B cell (primary cell): ENCODE measurements around the gene MAN1A2. TPM values are rescaled to one million over a fixed set of nuclear protein-coding genes. Genes with fewer than 3 reads are reported as not detected.

Experiments used
- ATAC-seq: fragments of 200-7000 bp; cut with Tn5 transposase; one replicate; pipeline ENCODE4 v1.10.0; 2021; ENCODE audit warnings: low read depth, mild to moderate bottlenecking, moderate number of reproducible peaks, moderate library complexity
- CTCF ChIA-PET: fragments of 350-600 bp; sonication (Branson Sonifier 250); formaldehyde crosslinking; loops from one replicate; lab custom pipeline; 2021; ENCODE audit warnings: antibody characterized with exemption, inconsistent platforms; lab: Charles Lee
- POLR2A ChIA-PET: fragments of 350-600 bp; sonication (Branson Sonifier 250); formaldehyde crosslinking; loops from one replicate; lab custom pipeline; 2021; ENCODE audit warnings: antibody characterized with exemption; lab: Charles Lee
- DNase-seq: peaks from one replicate; pipeline ENCODE4 v3.0.0; 2013
- H2AFZ ChIP-seq: 2 replicates; pipeline ENCODE4 v1.6.1; 2012; ENCODE audit warnings: mild to moderate bottlenecking, low read depth, low read length; ENCODE audit not compliant: insufficient read depth, poor library complexity, severe bottlenecking
- H3K27ac ChIP-seq, 2 donors: 1 replicate in 1 of 2; 2 replicates in 1 of 2; pipeline ENCODE4 v1.5.1; 2012 to 2013; ENCODE audit warnings: low read length in 2 of 2, mild to moderate bottlenecking in 2 of 2, moderate library complexity in 1 of 2
- H3K27me3 ChIP-seq, 4 experiments: fragments of 200-600 bp in 1 of 4; sonication (generic) in 1 of 4; replicated peaks in 1 of 4; 1 replicate in 2 of 4; 2 replicates in 2 of 4; pipeline versions ENCODE4 v1.6.1 to v1.7.0; 2013 to 2016; ENCODE audit warnings: low read length in 3 of 4, mild to moderate bottlenecking in 2 of 4, mixed read lengths in 1 of 4, moderate library complexity in 1 of 4; ENCODE audit not compliant: insufficient read depth in 4 of 4, control insufficient read depth in 3 of 4; ENCODE audit errors: control extremely low read depth in 1 of 4
- H3K36me3 ChIP-seq, 2 experiments: replicated peaks in 1 of 2; 1 replicate in 1 of 2; 2 replicates in 1 of 2; pipeline versions ENCODE4 v1.6.1 to v1.7.1; 2013; ENCODE audit warnings: low read length in 1 of 2; ENCODE audit not compliant: insufficient read depth in 2 of 2, control insufficient read depth in 1 of 2; ENCODE audit errors: control extremely low read depth in 1 of 2, extremely low read depth in 1 of 2
- H3K4me1 ChIP-seq, 2 donors: fragments of 200-600 bp in 1 of 2; sonication (generic) in 1 of 2; 1 replicate in 1 of 2; 2 replicates in 1 of 2; pipeline versions ENCODE4 v1.5.1 to v1.6.1; 2013 to 2017; ENCODE audit warnings: low read length in 2 of 2; ENCODE audit not compliant: control insufficient read depth in 2 of 2, insufficient read depth in 2 of 2
- H3K4me2 ChIP-seq: replicated peaks from 2 replicates; pipeline ENCODE3; 2012; ENCODE audit warnings: mild to moderate bottlenecking, low read depth, low read length; ENCODE audit not compliant: poor library complexity, severe bottlenecking
- H3K4me3 ChIP-seq, 5 experiments: fragments of 200-600 bp in 1 of 5; sonication (generic) in 1 of 5; 1 replicate in 3 of 5; 2 replicates in 2 of 5; pipeline versions ENCODE4 v1.5.1 to v1.7.0; 2011 to 2016; ENCODE audit warnings: low read length in 4 of 5, mild to moderate bottlenecking in 4 of 5, low read depth in 2 of 5, control low read depth in 1 of 5, moderate library complexity in 1 of 5; ENCODE audit not compliant: insufficient read depth in 1 of 5; ENCODE audit errors: control extremely low read depth in 1 of 5, extremely low read depth in 1 of 5
- H3K79me2 ChIP-seq: fragments of 200-600 bp; sonication (generic); one replicate; pipeline ENCODE4 v1.6.0; 2016; ENCODE audit warnings: low read length; ENCODE audit not compliant: control insufficient read depth, insufficient read depth
- H3K9ac ChIP-seq: fragments of 200-600 bp; sonication (generic); 2 replicates; pipeline ENCODE4 v1.6.1; 2017; ENCODE audit warnings: mild to moderate bottlenecking, low read length, moderate library complexity
- H3K9me3 ChIP-seq, 3 donors: one replicate each; pipeline versions ENCODE4 v1.6.1 to v1.7.1; 2013; ENCODE audit warnings: low read length in 2 of 3; ENCODE audit not compliant: control insufficient read depth in 2 of 3, insufficient read depth in 1 of 3; ENCODE audit errors: control extremely low read depth in 1 of 3
- H4K20me1 ChIP-seq: 2 replicates; pipeline ENCODE4 v1.6.0; 2012; ENCODE audit warnings: mild to moderate bottlenecking, low read length; ENCODE audit not compliant: insufficient read depth, control insufficient read depth, poor library complexity, severe bottlenecking
- H3K27ac Mint-ChIP-seq: one replicate; pipeline ENCODE4 v1.8.0; 2021; ENCODE audit warnings: mixed read lengths
- H3K27me3 Mint-ChIP-seq: one replicate; pipeline ENCODE4 v1.8.0; 2021; ENCODE audit warnings: mixed read lengths
- H3K4me1 Mint-ChIP-seq: one replicate; pipeline ENCODE4 v1.8.0; 2021; ENCODE audit warnings: mixed read lengths
- H3K4me3 Mint-ChIP-seq: one replicate; pipeline ENCODE4 v1.8.0; 2021; ENCODE audit warnings: mixed read lengths
- H3K9me3 Mint-ChIP-seq: one replicate; pipeline ENCODE4 v1.8.0; 2022; ENCODE audit warnings: mixed read lengths; ENCODE audit not compliant: insufficient read depth
- EZH2 ChIP-seq: IDR thresholded peaks from 2 replicates; pipeline ENCODE4 v1.6.1; 2012; ENCODE audit warnings: borderline replicate concordance, low read depth, mild to moderate bottlenecking, moderate library complexity, low read length; ENCODE audit not compliant: insufficient read depth, poor library complexity, severe bottlenecking
- WGBS: methylation state at CpG from one replicate; pipeline ENCODE4 v1.1.5; 2013; ENCODE audit warnings: missing lambda C conversion rate; ENCODE audit not compliant: insufficient coverage; 5-methylcytosine and 5-hydroxymethylcytosine counted together
- intact Hi-C: fragments of 100-400 bp; cut with micrococcal nuclease; formaldehyde crosslinking; loops from one replicate; pipeline ENCODE4 v1.10.0; 2022
- polyA plus RNA-seq: library from polyadenylated mRNA; depleted of rRNA; stranded (reverse); fragments of >200 nt; gene quantifications from 2 replicates; pipeline ENCODE4 v1.2.3, GENCODE V29; 2012
- total RNA-seq, 2 donors: library from RNA; stranded (reverse); fragments of 120-200 nt in 1 of 2; gene quantifications; 1 replicate in 1 of 2; 2 replicates in 1 of 2; pipeline versions ENCODE4 v1.2.3 to v1.2.4, GENCODE V29; 2013 to 2022
- TF ChIP-seq, protein P1 (sequence below): fragments of 200-600 bp; IDR thresholded peaks from one replicate; pipeline ENCODE4 v1.8.0; 2022; ENCODE audit warnings: antibody characterized with exemption, mild to moderate bottlenecking

The MAN1A2 gene
- total and polyA plus RNA-seq, 2 donors (not counting 1 experiment from before 2014, with no cell fraction given) = 4.6 to 55.6 TPM

DNA sequence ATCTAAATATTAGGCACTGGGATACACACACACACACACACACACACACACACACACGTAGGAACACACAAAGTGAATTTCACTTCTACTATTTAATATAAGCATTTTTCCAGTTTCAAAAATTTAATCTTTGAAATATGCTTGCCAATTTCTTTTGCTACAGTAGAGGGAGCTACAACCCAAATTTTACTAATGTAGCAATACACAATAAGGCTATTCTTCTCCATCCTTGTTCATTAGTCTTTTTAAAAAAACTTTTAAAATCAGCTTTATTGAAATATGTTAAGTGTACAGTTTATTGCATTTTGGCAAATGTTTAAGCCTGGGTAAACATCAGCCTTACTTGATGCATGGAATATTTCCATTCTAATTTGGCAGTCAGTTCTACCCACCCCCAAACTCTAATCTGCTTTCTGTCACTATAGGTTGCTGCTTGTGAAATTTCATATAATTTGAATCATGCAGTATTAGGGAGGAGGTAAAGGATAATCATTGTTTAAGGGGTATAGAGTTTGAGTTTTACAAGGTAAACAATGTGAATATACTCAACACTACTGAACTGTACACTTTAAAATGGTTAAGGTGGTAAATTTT, 145.6 kb downstream of the MAN1A2 start:
- Histone ChIP-seq H3K4me1 (no peaks in the 10 kb centered on the region), H3K36me3 (peaks cover 0 to 4% of the 10 kb centered on the region in 2 experiments), H3K9ac (no peak overlapping the region), H4K20me1 (no peaks in the 10 kb centered on the region), H3K4me3 (no peak overlapping the region), H3K9me3 (no peaks in the 10 kb centered on the region), H2AFZ (no peak overlapping the region), H3K27me3 (no peaks in the 10 kb centered on the region), H3K27ac (no peak overlapping the region), H3K79me2 (no peaks in the 10 kb centered on the region), H3K4me2 (no peak overlapping the region)
- no CpG with 5 or more reads among the region's 1 CpG for WGBS
- no peak overlapping the region for H3K27ac Mint-ChIP-seq
- ATAC-seq (peak; percentile 51), DNase-seq (peak; percentile 52)
- H3K4me3 Mint-ChIP-seq = no peak overlapping the region
- TF ChIP-seq EZH2 = no peak
- TF ChIP-seq, protein P1, sequence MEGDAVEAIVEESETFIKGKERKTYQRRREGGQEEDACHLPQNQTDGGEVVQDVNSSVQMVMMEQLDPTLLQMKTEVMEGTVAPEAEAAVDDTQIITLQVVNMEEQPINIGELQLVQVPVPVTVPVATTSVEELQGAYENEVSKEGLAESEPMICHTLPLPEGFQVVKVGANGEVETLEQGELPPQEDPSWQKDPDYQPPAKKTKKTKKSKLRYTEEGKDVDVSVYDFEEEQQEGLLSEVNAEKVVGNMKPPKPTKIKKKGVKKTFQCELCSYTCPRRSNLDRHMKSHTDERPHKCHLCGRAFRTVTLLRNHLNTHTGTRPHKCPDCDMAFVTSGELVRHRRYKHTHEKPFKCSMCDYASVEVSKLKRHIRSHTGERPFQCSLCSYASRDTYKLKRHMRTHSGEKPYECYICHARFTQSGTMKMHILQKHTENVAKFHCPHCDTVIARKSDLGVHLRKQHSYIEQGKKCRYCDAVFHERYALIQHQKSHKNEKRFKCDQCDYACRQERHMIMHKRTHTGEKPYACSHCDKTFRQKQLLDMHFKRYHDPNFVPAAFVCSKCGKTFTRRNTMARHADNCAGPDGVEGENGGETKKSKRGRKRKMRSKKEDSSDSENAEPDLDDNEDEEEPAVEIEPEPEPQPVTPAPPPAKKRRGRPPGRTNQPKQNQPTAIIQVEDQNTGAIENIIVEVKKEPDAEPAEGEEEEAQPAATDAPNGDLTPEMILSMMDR = peak; percentile 82
- intact Hi-C loops = loop anchor here (1.0 to 2.0 kb wide), 5 partner anchors 22 to 382 kb away; no protein-coding TSS in a partner anchor
- no peaks in the 10 kb centered on the region for H3K27me3 Mint-ChIP-seq
- peaks cover 5% of the 10 kb centered on the region for H3K4me1 Mint-ChIP-seq
- ChIA-PET POLR2A (no interaction called here), CTCF (interaction anchor here (0.7 to 10.6 kb wide), 27 partner anchors 10 to 780 kb away, joined by 3 to 427 read pairs (median 3); no protein-coding TSS in a partner anchor)
- H3K9me3 Mint-ChIP-seq = no peaks in the 10 kb centered on the region

DNA sequence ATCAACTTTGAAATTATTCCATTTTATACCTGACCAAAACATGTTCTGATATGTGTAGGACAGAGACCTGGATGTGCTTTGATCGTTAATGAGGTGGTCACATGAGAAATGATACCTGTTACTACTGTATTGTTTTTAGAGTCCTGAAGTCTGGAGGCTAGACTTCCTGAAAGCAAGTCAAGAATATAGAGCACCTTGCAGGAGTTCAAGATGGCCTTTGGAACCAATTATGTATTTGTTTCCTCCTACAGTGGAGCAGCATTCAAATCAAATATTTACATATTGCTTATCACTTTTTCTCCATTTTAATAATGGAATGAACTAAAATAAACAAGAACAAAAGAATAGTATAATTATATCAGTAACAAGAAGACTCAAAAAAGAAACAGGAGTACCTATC, 155.9 kb downstream of the MAN1A2 start:
- no peaks in the 10 kb centered on the region for H3K4me1 ChIP-seq
- WGBS = 100% methylated on average over 1 of the region's 1 CpG
- H4K20me1 ChIP-seq = no peaks in the 10 kb centered on the region
- ATAC-seq = no peak
- H2AFZ ChIP-seq = no peak overlapping the region
- no peak overlapping the region for H3K27ac ChIP-seq
- DNase-seq = no peak
- TF ChIP-seq EZH2 = no peak
- TF ChIP-seq, protein P1 = no peak
- no peaks in the 10 kb centered on the region for H3K27me3 ChIP-seq
- ChIA-PET POLR2A (no interaction called here), CTCF (interaction anchor here (1.0 to 2.3 kb wide), 2 partner anchors 12 to 16 kb away, joined by 3 to 8 read pairs; no protein-coding TSS in a partner anchor)
- no peaks in the 10 kb centered on the region for H3K4me1 Mint-ChIP-seq
- no peak overlapping the region for H3K4me3 Mint-ChIP-seq
- H3K9me3 Mint-ChIP-seq = no peaks in the 10 kb centered on the region
- peaks cover 5% of the 10 kb centered on the region in 2 experiments for H3K36me3 ChIP-seq
- no peaks in the 10 kb centered on the region for H3K27me3 Mint-ChIP-seq
- H3K9ac ChIP-seq = no peak overlapping the region
- no peak overlapping the region for H3K4me2 ChIP-seq
- no peak overlapping the region for H3K4me3 ChIP-seq
- H3K9me3 ChIP-seq = no peaks in the 10 kb centered on the region
- no peaks in the 10 kb centered on the region for H3K79me2 ChIP-seq
- intact Hi-C loops = no loop called here
- H3K27ac Mint-ChIP-seq = no peak overlapping the region
